ENCODE data around the gene FAM120A.

The FAM120A gene

DNA sequence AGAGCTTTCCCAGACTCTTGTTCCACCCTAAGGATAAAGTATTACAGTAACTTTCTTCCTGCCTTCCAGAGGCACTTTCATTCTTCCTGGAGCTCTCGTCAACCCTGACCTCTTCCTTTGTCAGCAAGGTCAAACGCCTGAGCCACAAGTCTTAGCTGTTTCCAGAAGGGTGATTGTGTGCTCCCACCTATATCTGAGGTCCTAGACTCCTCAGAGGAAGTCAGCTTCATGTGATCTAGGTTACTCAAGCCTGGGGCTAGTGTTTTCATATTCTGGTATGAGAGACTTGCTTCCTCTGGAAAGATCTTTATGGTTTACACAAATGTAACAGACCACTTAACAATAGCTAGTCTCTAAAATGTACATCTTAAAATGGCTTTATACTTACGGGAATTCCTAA, 5.4 kb upstream of the FAM120A start:
- DNase-seq (ENCODE audit: low read depth) = no peak

- no peak for DNase-seq (ENCODE audit: low read depth)
Measured at GRCh38 chr9:93447655-93448054, 3.8 kb upstream of the FAM120A start.

- peak; percentile 15 for DNase-seq (ENCODE audit: low read depth)
Measured at GRCh38 chr9:93451849-93452709, 594 bp downstream of the FAM120A start.

DNA sequence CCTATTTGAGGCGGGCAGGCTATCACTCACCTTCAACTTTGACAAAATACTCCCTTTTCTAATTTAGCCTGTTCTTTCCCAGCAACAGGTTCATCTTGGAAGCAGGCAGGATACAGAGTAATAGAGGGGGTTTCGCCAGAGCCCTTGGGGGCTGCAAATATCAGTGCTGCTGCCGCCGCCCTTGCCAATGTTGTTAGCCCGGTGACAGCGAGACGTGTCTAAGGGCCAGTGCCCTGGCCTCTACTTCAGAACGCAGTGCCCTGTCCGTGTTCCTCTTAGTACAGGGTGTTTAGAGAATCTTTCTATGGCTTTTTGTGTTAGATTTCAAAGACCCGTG, 1.2 kb downstream of the FAM120A start:
- peak; percentile 4 for DNase-seq (ENCODE audit: low read depth)

- peak; percentile 78 for DNase-seq (ENCODE audit: low read depth)
Measured at GRCh38 chr9:93453047-93453914, 1.8 kb downstream of the FAM120A start, which contains the start of gene FAM120AOS. FAM120AOS (minus strand) TSS chr9:93453581; CDS start chr9:93452709, 872 bp downstream.

DNA sequence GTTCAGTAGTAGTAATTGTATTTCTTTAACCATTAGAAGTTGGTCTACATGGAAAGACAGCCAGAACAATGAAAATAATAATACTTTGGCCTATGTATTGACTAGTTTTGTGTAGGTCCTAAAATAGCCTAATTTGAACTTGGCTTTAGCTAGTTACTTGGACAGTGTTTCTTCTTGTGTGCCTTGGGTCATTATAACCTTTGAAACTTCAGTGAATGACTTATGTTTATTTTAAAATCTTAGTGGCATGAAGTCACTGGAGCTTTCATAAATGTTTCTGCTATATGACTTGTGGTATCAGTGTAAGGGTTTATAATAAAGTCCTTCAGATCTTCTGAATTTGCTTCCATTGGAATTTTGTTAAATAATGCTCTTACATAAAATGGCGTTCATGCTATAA, 4.5 kb downstream of the FAM120A start:
- no peak for DNase-seq (ENCODE audit: low read depth)

DNA sequence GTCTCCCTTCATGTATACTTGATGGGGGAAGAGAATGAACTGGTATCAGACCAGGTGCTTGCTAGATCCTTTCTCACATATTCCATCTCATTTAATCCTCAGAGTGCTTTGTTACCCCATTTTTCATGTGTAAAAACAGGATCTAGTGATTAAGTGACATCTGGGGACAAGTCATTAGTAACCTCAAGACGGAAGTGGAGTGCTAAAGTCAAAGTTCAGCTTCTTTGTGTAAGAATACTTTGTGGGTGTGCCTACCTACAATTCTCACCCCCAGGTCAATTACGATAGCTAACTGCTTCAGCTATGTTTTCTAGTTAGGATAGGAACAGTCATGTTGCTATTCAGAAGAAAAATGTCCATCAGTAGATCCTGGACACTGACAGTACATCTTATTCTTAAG, 5.0 kb downstream of the FAM120A start:
- DNase-seq (ENCODE audit: low read depth) = no peak

GRCh38 chr9:93457006-93457405, 5.5 kb downstream of the FAM120A start:
- DNase-seq (ENCODE audit: low read depth) = no peak

DNA sequence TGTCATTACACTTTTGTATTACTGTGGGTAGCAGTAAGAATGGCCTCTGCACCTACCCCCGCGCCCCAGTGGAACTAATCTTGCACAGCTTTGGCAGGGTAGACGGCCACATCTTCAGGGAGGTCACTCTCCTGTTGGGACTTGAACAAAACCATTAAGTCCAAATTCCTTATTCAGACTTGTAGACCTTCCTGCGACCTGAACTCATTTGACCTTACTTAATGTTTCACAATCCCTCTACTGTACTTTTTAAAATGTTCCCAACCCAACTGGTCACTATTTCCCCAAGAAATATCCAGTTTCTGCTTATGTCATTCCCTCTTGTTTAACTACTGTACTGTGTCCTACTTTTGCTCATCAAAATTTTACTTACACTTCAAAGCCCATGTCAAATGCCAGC, 7.2 kb downstream of the FAM120A start:
- DNase-seq (ENCODE audit: low read depth) = no peak

DNA sequence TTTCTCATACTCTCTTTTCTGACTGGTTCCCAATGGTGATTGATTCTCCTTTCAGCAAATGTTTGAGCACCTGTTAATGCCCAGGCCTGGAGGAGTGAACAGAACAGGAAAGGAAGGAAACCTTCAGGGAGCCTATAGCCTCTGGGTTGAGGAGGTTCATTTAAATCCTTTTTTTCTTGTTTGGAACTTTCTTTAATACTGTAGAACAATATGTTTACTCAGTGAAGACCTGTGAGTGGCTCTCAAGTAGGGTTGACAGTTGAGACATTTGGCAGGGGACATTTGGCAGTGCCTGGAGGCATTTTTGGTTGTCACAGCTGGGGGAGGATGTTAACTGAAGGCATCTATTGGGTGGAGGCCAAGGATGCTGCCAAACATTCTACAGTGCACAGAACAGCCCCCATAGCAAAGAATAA, 8.0 kb downstream of the FAM120A start:
- DNase-seq (ENCODE audit: low read depth) = no peak

DNA sequence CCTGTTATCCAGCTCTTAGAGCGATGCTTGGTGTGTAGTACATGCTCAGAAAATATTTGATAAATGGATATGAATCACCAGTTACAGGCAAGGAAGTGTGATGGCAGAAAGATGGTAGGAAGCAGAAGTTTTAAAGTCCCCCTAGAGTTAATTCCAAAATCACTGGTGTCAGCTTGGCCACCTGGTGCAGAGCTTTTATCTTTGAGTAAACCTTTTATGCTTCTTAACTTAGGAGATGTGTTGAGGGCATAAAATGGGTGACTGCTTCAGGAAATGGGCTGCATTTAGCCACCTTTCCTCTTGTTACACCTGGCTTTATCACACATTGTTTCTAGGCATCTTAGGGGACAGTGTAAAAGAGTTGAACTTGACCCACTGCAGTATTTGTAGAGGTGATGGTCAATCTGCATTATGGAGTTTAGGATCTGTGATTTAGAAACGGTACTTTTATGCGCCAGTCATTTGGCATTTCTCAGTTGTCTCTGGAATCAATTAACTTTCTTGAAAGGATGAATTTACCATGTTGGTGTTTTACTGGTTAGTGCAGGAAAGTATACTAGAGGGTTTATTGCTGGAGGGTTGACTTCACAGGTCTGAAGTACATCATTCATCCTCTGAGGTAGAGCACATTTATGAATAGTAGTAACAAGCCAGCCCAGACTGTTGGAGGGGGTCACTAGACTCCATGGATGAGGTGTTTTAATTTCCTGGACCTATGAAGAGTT, 9.4 kb downstream of the FAM120A start:
- no peak for DNase-seq (ENCODE audit: low read depth)

DNA sequence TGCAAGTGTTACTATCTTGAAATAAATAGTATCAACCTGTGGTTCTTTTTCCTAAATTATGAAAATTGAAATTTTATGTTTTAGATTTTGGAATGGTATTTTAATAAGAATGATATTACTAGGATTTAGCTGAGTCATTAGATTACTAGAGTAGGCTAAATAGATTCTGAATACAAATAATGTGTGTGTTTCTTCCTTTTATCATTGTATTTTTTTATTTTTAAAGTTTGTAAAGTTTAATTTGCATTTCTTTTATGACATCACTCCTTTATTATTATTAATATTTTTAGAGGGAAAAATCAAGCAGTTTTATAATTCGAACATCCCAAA, 9.9 kb downstream of the FAM120A start:
- DNase-seq (ENCODE audit: low read depth) = no peak

- no peak for DNase-seq (ENCODE audit: low read depth)
Measured at GRCh38 chr9:93461821-93462220, 10.3 kb downstream of the FAM120A start.

DNA sequence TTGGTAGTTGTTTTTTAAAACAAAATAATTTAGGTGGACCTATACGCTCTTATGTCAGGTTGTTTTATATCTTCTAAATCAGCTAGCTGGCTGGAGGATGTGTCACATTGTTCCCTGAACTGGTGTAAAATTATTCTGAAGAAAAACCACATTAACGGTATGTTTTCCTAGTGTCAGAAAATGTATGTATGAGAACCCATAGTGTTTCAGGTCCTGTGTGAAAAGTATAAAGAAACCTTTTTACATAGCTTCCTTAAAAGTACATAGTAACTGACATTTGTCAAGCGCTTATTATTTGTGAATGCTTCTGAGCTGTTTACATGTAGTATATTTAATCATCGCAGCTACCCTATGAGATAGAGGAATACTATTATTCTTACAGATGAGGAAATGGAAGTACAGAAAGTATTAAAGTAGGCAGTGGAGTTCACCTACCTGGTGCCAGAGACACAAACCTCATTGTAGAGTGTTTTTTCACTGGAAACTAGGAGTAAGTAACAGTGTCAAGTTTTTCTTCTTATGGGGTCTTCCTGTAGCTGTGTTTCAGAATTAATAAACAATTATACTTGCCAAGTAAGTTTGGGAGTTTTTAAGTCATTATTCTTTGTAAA, 12.3 kb downstream of the FAM120A start:
- no peak for DNase-seq (ENCODE audit: low read depth)

GRCh38 chr9:93464395-93464794, 12.9 kb downstream of the FAM120A start:
- DNase-seq (ENCODE audit: low read depth) = no peak

GRCh38 chr9:93464876-93465275, 13.4 kb downstream of the FAM120A start:
- no peak for DNase-seq (ENCODE audit: low read depth)

DNA sequence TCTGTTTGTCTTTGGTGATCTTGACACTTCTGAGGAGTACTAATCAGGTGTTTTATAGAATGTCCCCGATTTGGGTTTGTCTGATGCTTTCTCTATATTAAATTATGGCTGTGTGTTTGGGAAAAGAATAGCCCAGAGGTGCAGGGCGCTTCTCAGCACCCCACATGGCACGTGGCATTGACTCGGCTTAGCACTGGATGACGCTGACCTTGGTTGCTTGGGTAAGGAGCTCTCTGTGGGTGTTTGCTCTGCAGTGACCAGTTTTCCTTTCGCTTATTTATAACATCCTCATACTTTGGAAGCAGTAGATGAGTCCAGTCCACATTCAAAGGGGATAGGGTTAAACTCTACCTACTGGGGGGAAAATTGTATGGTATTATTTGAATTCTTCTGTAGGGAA, 14.4 kb downstream of the FAM120A start:
- no peak for DNase-seq (ENCODE audit: low read depth)

DNA sequence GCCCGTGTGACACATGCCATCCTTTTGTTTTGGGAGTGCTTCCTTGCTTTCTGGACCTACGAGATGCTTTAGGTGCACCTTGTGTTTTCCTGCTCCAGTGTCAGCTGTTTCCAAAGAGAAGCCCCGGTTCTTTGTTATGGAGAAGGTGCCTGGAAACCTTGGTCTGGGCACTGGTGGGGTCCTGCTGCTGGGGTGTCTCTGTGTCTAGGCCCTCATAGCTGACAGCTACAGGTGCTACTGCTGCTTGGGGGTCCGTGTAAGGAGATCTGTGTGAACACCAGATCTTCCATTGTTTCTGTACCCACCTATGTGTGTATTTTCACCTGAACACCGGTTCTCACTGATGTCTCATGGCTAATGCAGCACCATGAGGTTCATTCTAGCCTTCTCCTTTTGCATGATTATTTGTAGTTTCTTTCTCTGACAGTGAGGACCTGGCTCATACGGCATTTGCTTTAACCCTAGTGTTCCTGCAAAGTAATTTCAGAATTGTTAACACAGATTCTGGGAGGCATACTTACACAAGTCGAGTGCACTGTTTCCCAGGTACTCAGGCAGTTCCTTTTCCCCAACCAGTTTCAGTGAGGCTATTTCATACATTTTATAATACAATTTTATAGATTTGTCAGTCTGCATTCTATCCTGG, 15.1 kb downstream of the FAM120A start:
- DNase-seq (ENCODE audit: low read depth) = no peak

DNA sequence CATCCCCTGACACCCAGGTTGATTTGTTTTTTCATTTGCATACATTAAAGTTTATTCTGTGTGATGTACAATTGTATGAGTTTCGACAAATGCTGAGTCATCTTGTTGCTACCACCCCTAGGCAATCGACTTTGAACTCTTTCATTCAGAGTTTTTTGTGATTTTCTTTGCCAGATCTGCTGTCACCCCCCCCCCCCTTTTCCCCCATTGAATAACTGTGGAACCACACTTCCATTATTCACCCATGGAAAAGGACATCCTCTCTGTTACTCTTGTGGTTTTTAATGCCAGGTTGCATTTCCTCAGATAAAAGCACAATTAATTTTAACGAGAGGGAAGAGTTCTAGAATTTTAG, 15.6 kb downstream of the FAM120A start:
- DNase-seq (ENCODE audit: low read depth) = no peak

- no peak for DNase-seq (ENCODE audit: low read depth)
Measured at GRCh38 chr9:93467462-93467861, 16.0 kb downstream of the FAM120A start.

DNA sequence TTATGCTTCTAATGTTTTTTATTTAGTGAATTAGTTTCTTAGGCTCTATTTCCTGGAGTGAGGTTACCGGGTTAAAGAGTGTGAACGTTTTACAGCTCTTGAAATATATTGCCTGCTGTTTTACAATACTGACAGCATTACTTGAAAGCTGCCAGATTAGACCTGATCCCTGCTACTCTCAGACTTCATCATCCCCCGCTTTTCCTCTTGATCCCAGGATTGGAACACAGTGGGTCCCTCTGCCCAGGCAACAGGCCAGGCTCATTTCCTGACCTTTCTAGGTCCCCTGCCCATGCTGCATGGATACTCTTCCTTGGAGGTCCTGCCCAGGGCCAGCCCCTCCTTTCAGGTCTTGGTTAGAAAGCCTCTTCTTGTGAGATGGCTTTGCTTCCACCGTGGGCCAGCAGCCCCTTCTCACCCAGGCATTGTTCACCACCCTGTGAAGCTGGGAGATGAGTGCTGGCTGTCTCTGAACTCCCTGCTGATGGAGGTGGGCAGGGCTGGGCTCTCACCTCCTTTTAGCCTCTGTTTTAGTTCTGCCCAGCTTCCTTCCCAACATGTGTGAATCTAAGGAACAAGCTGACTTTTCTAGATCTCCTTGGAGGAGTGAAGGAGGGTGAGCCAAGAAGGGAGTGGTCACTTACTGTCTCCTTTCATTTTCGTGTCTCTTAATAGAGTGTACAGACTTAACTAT, 17.4 kb downstream of the FAM120A start:
- DNase-seq (ENCODE audit: low read depth) = no peak
